WI38 (cell line): Measurements from ENCODE around the gene AEBP1.

Experiments used
- H3K4me3 ChIP-seq: 2 replicates; pipeline ENCODE4 v1.5.1; 2011; ENCODE audit warnings: low read depth, mild to moderate bottlenecking, control low read depth, low read length
- CTCF ChIP-seq: IDR thresholded peaks from 2 replicates; pipeline ENCODE4 v1.5.1; 2012; ENCODE audit warnings: low read depth, mild to moderate bottlenecking, control low read depth, low read length

AEBP1 gene

DNA sequence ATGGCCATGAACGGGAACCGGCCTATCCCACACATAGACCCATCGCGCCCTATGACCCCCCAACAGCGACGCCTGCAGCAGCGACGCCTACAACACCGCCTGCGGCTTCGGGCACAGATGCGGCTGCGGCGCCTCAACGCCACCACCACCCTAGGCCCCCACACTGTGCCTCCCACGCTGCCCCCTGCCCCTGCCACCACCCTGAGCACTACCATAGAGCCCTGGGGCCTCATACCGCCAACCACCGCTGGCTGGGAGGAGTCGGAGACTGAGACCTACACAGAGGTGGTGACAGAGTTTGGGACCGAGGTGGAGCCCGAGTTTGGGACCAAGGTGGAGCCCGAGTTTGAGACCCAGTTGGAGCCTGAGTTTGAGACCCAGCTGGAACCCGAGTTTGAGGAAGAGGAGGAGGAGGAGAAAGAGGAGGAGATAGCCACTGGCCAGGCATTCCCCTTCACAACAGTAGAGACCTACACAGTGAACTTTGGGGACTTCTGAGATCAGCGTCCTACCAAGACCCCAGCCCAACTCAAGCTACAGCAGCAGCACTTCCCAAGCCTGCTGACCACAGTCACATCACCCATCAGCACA lies 9.7 kb downstream of the AEBP1 start:
- H3K4me3 ChIP-seq, result no peak overlapping the region
- TF ChIP-seq CTCF, result no peak

- TF ChIP-seq CTCF, result no peak
- no peak overlapping the region for H3K4me3 ChIP-seq
Observed at GRCh38 chr7:44114586-44115310, 10.6 kb downstream of the AEBP1 start.

- H3K4me3 ChIP-seq, result no peak overlapping the region
- no peak for TF ChIP-seq CTCF
Observed at GRCh38 chr7:44116087-44116788, 12.1 kb downstream of the AEBP1 start.

DNA sequence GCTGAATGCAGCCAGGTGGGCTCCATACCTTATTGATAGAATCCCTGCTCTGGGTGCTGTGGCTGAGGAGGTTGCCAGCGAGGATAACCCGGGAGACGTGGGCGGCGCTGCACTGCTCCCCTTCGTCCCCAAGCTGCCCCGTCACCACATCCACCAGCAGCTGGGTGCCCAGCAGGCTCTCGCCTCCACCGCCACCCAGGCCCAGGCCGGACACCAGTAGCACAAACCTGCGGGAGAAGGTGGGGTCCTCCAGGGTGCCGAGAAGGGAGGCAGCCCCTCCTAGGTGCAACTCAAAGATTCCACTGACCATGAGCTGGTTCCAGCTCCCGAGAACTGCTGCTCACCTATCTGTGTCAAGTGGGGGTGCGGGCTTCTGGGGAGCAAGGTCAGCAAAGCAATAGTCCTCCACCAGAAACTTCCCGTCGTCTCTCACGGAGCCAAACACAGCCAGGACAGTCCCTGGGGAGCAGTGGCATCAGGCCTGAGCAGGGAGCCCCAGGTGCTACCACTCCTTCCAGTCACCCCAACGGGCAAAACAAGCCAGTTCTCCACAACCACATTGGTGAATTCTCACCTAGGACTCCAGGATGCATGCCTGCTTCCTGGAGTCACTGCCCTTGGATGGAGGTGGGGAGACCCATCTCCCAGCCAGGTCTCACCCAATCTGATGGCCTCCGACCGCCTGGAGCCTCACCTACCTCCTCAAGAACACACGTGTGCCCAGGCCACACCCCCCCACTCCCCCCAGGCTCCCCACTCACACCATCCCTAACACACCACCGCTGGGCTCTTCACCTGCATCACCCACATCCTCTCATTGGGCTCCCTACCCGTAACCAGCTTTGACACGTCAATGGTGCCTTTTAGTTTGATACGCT lies 12.9 kb downstream of the AEBP1 start:
- no peak for TF ChIP-seq CTCF
- no peak overlapping the region for H3K4me3 ChIP-seq

- no peak for TF ChIP-seq CTCF
- H3K4me3 ChIP-seq, result no peak overlapping the region
Observed at GRCh38 chr7:44117801-44118429, 13.8 kb downstream of the AEBP1 start.

DNA sequence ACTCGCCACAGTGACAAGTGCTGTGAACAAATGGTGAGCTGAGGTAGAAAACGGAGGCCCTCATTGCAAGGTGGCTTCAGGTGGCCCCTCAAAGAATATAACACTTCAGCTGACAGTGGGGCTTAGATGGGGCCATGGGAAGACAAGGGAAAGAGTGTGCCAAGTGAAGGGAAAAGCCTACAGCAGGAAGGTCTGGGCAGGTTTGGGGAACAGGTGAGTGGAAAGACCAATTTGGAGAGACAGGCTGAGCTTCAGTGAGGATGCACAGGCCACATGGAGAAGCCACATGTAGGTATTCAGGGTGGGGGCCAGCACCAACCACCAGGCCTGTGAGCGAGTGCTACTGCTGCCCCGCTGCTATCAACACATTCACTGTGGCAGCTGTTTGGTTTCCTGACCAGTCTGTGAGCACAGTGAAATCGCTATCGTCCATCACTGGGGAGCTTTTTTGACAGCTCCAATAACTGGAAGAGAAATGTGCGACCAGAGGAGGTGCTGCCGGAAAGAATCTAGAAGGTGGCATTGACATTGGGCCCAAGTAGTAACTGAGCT lies 15.8 kb downstream of the AEBP1 start:
- TF ChIP-seq CTCF, result no peak
- H3K4me3 ChIP-seq, result no peak overlapping the region
